ENCODE data around the gene CNMD.
A peak's percentile ranks its signal among the peaks of the same experiment; 100 is the strongest.
"Not testable (repeated sequence)": the region's sequence is repeated elsewhere in the genome, so short reads cannot be mapped to it uniquely, and the experiment has no call there.

Gene CNMD

DNA sequence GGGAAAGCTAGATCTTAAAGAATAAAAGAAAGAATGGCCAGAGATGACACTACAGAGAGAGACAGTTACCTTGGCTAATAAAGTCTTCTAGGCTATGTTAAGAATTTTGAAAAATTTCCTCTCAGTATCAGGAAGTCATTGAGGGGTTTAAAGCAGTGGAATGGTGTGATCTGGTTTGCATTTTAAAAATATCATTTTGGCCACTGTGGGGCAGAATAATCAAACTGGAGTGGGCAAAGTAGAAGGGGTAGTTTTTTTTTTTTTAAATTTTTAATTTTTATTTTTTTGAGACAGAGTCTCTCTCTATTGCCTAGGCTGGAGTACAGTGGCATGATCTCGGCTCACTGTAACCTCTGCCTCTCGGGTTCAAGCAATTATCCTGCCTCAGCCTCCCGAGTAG lies 4.4 kb upstream of the CNMD start:
- no peak for DNase-seq

DNA sequence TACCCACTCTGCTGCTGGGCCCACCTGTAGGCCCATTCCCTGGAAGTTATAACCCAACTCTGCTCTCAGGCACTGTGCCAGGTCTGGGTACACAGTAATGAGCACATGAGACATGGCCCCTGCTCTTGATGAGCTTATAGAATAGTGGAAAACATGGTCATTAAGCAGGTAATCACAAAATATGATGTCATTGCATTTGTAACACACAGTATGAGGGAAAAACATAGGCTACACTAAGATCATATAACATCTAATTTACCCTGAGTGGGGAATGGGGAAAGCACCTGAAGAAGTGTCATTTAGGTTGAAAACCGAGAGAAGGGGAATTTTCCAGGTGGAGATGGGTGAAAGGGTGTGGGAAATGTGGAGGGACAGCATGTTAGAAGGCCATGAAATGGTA lies 3.9 kb upstream of the CNMD start:
- DNase-seq: no peak

DNA sequence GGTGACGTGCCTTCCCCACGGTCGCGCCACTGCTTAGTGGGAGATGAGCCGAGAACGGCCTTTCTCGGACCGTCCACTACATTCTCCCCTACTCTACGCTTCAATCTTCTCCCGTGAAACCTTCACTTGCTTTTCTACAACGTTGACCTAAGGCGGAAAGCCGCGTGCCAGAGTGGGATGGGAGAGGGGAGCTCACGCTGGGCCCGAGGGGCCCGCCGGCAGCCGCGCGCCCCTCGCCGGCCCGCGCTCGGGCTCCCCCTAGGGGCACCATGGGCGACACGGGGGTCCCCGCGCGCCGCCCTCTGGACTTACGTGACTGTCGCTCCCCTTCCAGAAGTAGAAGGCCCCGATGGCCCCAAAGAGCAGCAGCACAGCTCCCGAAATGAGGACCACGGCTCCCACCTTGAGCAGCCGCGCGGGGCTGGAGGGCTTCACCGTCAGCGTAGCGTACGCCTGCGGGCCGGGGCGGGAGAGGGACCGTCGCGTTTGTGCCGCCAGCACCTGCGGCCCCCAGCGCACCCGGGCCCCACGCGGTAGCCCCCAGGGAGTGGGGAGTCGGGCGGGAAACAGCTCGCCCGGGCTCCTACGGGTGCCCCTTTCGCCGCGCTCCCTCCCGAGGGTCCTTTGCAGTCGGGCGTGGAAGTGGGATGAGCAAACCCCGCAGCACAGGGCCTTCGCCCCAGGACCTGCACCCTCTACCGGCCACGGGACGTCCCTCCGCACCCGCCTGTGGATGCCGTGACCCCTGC lies 727 bp downstream of the CNMD start:
- no peak for DNase-seq

DNA sequence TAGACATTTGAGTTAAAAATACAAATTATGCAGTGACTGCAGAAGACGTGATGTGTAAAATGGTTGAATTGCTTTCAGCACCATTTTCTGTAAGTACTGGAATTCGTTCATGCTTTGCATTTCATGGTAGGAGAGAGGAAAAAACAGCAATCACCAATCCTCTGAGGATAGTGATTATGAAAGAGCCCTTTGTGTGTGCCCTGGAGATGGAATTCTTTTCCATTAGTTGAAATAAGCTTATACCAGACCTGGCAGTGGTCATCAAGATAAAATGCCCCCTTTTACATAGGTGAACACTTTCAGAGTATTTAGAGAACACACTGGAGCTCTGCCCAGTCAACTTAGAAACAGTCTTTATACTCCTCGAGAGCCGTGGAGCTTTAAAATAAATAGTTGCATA lies 1.7 kb downstream of the CNMD start:
- DNase-seq: peak; percentile 63

DNA sequence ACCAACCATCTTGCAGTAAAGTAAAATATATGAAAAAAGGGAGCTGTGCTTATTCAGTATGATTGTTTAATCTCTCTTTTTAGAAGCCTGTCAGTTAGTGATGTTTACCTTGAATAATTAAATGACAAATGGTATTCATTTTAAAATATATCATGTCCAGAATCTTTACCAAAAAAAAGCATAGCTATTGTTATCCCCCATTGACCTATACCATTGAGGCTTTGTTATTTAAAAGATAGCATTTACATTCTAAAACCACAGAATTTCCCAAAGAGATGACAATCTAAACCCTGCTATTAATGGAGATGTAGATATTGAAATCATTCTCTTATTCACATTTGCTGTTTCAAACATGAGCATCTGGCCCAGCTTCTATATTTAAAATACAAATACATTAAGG lies 2.2 kb downstream of the CNMD start:
- no peak for DNase-seq

DNA sequence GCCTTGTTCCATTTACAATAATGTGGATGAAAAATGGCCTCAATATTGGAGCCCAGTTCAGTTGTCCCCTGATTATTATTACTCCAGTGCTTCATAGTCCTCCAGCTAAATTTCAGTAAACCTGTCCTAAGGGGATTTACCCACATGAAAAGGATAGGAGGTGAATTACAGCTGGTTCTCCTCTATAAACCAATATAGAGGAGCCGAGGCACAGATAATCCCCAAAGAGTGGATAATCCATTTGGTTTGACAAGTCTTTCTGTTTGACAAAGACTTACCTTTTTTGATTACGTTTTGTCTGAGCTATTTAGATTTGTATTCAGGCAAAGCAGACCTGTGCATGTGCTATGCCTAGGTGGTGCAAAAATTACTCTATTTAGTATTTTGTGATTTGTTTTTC lies 2.7 kb downstream of the CNMD start:
- DNase-seq: no peak

DNA sequence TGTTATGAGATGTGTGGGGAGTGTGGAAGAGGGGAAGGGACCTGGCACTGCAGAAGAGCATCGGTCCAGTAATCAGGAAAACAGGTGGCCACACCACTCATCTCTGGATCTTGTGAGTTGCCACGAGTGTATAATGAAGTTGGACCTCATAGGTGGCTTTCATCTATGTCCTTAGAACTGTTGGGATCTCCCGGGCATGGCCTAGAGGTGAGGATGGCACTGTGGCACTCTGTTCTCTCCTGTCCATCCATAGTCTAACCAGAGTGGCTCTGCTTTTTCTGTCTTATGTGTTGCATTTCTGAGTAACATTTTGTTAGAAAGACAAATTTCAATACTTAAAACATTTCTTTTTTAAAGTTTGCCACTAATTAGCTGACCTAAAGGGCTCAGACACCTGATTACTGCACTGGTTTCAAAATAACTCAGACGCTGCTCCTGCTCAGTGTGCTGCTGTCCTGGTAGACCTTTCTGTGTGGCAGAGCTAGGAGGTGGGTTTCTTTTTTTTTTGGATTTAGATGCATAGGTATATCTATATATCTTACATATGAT lies 5.5 kb downstream of the CNMD start:
- no peak for DNase-seq

DNA sequence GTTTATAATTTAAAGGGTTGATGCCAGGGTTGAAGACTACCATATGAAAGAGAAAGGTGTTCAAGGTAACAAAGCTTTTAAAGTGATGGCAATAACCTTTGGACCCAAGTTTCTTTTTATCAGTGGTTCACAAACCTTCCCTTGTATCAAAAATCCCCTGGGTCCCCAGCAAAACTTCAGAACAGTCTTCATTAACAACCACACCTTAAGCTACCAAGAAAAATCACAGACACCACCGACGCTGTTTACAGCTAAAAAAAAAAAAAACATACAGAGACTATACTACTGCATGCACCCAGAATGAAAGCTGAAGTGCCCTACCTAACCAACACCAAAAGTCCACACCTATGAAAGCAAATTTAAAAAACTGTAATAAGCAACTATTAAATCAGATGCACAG lies 13.4 kb downstream of the CNMD start:
- no peak for DNase-seq

DNA sequence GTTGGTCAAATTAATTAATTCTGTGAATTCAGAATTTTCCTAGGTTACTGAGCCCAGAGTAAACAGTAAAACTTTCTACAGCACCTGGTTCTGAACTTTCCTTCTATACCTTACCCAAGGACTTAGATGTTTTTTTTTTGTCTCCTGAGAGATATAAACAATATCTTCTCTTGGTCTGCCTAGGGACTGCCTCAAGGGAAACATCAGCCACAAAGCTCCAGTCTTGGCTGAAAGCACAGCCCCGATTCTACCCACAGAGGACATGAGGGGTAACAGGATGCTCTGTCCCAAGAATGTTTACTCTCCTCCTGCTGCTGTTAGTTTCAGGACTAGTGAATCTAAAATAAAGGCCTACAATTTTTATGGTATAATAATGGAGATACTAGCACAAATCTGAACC lies 14.3 kb downstream of the CNMD start:
- DNase-seq: no peak

DNA sequence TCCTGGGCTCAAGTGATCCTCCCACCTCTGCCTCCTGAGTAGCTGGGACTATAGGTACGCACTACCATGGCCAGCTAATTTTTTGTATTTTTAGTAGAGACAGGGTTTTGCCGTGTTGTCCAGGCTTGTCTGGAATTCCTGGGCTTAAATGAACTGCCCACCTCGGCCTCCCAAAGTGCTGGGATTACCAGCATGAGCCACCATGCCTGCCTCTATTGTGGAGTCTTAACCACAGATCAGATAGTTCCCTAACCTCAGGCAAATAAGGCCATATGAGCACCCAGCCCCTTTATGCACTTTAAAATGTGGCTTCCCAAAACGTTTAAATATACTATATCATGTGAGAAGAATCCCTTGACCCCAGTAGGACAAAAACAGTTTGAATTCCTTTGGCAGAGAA lies 16.4 kb downstream of the CNMD start:
- DNase-seq: no peak

DNA sequence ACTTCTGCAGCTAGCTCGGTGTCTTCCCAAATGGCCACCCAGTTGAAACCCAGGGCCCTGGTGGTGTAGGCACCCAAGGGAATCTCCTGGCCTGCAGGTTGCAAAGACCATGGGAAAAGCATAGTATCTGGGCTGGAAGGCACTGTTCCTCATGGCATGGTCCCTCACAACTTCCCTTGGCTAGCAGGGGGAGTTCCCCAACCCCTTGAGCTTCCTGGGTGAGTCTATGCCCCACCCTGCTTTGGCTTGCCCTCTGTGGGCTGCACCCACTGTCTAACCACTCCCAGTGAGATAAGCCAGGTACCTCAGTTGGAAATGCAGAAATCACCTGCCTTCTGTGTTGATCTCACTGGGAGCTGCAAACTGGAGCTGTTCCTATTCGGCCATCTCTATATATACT lies 18.3 kb downstream of the CNMD start:
- DNase-seq: not testable (repeated sequence)

DNA sequence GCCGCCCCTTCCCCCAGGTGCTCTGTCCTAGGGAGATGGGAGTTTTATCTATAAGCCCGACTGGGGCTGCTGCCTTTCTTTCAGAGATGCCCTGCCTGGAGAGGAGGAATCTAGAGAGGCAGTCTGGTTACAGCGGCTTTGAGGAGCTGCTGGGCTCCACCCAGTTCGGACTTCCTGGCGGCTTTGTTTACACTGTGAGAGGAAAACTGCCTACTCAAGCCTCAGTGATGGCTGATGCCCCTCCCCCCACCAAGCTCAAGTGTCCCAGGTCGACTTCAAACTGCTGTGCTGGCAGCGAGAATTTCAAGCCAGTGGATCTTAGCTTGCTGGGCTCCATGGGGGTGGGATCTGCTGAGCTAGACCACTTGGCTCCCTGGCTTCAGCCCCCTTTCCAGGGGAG lies 18.7 kb downstream of the CNMD start:
- DNase-seq: not testable (repeated sequence)

DNA sequence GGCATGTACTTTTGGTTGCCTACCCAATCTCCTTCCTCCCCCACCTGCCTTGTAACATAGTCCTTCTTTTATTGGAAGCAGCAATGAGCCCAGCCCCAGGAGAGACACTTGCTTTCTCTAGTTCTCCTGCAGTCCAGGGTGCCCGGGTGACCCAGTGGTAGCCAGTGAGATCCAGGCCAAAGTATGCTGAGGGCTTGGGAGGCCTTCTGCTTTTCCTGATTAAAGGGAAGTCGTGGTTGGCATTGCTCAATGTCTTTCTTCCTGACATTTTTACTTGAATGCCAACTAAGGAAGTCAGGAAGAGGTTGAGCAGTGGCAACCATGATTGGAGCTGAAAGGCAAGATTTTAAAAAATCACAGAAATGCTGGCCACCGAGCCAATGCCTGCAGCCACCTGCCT lies 25.7 kb downstream of the CNMD start:
- DNase-seq: no peak

DNA sequence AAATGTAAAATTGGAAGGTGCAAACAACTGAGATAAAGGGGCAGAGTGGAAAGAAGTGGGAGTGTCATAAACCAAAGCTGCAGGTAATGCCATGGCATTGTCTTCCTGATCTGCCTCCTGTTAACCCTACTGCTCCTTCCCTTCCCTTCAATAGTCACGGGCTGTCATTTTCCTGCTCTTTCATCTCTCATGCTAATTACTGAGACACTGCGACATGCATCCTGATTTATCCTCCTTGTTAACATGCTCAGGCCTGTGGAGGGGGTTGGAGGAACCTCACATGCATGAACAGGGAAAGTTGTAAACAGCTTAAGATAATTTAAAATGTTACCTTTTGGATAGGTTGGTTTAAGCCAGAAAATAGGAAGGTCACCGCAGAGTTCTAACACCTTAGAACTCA lies 27.2 kb downstream of the CNMD start:
- DNase-seq: no peak

DNA sequence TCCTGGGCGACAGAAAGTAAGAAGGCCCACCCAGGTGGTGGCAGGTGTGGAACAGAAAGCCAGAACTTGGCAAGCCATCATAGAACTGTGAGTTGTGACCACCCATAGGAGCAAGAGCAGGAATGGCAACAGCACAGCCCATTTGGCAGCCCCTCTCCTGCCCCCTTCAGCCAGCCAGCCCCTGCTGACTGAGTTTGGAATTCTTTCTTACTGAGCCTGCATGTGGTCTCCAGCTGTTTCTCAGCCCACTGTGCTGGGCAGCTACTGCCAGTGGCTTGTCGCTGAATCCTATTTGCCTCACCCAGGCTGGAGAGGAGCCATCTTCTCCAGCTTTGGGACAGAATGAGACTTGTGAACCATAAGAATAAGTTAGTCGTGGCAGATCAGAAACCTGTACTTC lies 28.3 kb downstream of the CNMD start:
- no peak for DNase-seq

DNA sequence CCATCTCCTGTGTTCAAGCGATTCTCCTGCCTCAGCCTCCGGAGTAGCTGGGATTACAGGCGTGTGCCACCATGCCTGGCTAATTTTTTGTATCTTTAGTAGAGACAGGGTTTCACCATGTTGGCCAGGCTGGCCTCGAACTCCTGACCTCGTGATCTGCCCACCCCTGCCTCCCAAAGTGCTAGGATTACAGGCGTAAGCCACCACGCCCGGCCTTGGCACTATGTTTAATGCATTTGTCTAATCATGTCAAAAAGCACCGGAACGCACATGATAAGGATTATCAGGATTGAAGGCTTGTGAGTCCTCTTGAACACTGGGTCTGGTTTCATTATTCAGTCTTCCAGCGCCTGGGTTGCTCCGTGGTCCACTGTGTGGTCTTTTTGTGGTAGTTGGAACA lies 31.4 kb downstream of the CNMD start:
- DNase-seq: not testable (repeated sequence)

DNA sequence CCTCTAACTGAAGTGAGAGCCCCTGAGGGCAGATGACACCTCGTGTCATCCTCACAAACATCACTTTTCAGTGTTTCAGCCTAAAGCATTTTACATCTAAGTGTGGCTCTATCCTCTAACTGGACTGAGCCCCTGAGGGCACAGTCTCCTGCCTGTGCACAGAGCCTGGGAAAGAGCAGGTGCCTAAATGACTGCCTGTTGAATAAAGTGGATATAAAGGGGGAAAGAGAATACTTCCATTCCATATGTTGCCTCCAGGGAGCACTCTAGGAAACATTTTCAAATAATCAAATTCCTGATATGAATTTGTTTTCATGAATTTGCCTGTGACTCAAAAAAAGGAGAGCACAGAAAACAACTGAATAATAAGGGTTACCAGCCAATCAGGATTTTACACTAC lies 32.2 kb downstream of the CNMD start:
- DNase-seq: peak; percentile 9

DNA sequence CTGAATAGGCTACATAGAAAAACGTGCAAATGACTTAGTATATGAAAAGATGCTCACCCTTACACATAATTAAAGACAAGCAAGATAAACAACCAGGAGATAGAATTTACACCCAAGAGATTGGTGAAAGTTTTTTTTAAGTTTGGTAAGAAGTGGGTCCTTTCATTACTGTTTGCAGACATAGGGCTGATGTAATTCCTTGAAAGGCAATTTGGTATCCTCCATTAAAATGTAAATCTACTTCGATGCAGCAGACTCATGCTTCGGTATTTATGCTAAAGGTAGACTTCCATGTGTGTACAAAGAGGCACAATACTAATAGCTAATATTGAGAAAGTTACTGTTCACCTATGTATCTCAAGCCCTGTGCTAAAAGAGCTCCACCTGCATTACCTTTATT lies 33.5 kb downstream of the CNMD start:
- no peak for DNase-seq

DNA sequence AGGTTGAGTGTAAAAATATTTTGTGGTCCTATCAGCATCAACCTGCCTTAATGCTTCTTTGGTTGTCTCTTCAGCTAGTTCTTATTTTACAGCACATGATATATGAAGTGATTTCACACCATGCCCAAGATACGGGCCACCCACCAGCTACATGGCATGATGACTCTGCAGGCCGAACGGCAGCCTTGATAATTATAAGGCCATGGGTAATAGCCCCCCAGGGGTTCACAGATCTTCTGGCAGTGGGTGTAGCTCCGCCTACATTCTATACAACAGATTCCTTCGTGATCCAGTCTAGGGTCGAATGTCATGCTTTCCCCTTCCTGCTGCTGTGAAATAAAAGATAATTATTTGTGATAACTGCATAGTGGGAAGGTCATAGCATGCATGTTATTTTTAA lies 36.1 kb downstream of the CNMD start:
- DNase-seq: no peak

DNA sequence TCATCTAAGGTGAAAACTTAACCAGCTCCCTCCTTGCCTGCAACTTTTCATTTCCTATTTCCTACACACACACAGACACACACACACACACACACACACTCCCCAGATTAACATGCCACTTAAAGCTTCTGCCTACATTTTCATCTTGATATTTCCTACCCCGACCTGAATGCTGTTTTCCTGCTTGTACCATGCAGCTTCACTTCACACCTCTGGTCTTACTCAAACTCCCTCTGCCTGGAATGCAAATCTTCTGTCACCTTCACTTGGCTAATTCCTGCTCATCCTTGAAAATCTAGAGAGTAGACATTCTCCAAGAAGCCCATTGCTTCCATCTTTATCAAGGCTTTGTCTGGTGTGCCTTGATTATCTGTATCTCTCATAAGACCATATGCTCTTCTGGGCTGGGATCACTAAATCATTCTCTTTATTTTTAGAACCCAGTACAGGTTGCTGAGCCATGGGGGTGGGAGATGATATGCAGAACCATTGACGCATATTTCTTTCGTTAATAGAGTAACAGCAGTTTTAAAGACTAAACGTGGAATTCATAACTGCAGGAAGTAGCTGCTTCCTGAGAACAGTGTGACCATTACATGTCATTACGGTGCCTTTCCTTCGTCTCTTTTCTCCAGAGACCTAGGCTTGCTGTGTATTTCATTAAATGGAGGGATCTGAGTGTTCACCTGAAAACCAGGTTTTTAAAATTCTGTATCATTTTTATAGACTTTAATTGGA lies 37.7 kb downstream of the CNMD start:
- DNase-seq: no peak

DNA sequence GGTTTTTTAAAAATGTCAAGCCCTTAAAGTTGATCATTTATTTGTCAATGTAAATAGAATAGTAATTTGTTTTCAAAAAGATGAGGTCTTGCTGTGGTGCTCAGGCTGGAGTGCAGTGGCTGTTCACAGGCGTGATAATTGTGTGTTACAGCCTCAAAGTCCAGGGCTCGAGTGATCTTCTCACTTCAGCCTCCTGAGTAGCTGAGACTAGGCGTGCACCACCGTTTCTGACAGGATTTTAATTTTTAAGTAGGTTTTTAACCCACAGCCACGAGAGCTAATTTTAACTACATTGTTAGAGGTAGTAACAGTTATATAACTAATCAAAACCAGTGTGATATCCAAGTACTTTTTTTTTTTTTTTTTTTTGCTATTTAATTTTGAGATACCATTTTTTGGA lies 43.1 kb downstream of the CNMD start:
- no peak for DNase-seq

DNA sequence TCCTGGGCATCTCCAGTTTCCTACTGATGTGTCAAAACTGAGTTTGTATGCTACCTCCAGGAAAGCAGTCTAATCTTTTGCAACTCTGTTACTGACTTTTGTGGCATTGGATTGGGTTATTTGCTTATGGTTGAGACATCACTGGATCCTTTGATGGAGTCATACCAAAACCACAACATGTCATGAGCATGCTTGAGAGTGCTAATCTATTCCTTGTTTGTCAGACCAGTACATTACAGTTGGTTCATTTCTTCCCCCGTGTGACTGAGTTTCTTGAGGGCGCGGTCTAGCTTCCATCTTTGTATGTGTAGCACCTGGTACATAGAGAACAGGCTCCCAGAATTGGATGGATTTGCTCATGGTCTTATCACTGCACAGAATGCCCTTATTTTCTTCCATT lies 43.8 kb downstream of the CNMD start:
- no peak for DNase-seq

DNA sequence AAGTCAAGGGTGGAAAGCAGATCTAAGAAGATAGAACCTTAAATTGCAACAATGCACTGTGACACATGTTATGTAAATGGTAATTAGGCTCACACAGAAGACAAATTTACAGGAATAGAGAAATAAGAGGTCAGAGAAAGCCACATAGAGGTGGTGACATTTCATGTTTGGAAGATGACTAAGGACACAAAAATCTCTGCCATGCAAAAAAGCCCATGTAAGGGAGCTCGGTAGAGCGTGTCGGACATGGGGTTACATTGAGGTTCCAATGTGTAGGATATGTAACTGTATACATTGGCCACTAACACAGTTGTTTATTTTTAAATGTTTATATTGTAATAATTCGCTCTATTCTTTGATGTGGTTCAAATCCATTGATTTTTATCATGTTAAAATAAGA lies 53.2 kb downstream of the CNMD start:
- DNase-seq: no peak

DNA sequence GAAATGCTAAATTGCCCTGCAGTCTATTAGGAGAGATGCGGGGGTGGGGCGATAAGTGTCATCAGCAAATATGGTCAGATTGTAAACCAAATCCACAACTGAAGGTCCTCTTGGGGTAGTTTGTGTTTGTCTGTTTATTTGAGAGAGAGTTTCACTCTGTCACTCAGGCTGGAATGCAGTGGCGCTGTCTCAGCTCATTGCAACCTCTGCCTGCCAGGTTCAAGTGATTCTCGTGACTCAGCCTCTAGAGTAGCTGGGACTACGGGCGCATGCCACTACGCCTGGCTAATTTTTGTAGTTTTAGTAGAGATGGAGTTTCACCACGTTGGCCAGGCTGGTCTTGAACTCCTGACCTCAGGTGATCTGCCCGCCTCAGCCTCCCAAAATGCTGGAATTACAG lies 53.8 kb downstream of the CNMD start:
- not testable (repeated sequence) for DNase-seq

DNA sequence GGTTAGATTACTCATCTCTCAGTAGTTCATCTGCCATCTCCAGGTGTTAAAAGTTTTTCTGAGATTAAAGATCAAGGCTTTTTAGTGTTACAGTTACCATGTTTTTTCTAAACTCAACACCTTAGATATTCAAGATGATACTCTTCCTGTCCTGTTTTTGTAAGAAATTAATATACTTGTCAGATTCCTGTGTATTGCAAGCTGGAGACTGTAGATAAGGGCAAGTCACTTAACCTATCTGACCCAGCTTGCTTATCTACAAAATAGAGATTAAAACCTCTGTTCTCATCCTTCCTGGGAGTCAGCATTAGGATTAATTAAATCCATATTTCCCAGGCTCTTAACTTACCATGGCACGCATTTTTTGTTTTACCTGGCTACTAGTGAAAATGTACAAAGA lies 61.8 kb downstream of the CNMD start:
- DNase-seq: no peak
